ENCODE measurements around the gene CHSY3. TPM values are rescaled to one million over a fixed set of nuclear protein-coding genes. Genes with fewer than 3 reads are reported as not detected.

Gene CHSY3
- total RNA-seq, 2 experiments from 2014 or later = not detected

DNA sequence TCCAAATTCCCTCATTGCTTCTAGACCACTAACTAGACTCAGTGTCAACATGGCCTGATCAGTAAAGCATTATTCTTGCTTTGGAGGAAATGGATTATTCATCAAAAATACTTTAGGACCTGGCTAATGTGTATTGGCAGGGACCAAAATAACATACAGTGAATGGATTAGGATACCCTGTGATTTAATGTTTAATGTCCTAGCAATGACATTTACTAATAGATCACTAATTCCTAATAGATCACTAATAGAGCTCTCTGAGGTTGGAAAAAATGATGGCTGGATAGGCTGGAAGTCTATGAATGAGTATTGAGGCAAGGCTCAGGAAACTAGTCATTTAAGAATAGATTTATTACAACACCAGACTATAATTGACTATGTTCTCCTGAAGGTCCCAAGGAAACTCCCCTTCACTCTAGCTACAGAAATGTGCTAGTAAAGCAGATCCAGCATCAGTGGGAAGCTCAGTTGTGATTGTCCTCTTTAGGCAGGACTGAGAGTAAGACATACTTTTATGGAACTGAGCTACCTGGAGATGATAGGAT, 46.1 kb upstream of the CHSY3 start:
- H3K27ac Mint-ChIP-seq = no peak overlapping the region
- Histone ChIP-seq H3K27ac (ENCODE audit: low read depth in 1 of 2, low read length in 2 of 2) (no peak overlapping the region), H3K9me3 (ENCODE audit: control insufficient read depth in 1 of 2, insufficient read depth in 1 of 2, low read length in 2 of 2) (no peaks in the 10 kb centered on the region), H3K27me3 (ENCODE audit: control insufficient read depth in 1 of 2, insufficient read depth in 2 of 2, low read length in 2 of 2) (no peaks in the 10 kb centered on the region), H3K36me3 (ENCODE audit: insufficient read depth, low read length) (no peaks in the 10 kb centered on the region), H3K4me1 (ENCODE audit: insufficient read depth, low read length) (no peaks in the 10 kb centered on the region), H3K4me3 (ENCODE audit: low read length) (no peak overlapping the region)
- intact Hi-C loops (cut with DNase I, micrococcal nuclease) = no loop called here
- CTCF ChIA-PET = no interaction called here
- TF ChIP-seq, protein P1, sequence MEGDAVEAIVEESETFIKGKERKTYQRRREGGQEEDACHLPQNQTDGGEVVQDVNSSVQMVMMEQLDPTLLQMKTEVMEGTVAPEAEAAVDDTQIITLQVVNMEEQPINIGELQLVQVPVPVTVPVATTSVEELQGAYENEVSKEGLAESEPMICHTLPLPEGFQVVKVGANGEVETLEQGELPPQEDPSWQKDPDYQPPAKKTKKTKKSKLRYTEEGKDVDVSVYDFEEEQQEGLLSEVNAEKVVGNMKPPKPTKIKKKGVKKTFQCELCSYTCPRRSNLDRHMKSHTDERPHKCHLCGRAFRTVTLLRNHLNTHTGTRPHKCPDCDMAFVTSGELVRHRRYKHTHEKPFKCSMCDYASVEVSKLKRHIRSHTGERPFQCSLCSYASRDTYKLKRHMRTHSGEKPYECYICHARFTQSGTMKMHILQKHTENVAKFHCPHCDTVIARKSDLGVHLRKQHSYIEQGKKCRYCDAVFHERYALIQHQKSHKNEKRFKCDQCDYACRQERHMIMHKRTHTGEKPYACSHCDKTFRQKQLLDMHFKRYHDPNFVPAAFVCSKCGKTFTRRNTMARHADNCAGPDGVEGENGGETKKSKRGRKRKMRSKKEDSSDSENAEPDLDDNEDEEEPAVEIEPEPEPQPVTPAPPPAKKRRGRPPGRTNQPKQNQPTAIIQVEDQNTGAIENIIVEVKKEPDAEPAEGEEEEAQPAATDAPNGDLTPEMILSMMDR (IDR thresholded peaks at IDR 0.05) = no peak
- H3K9me3 Mint-ChIP-seq = no peaks in the 10 kb centered on the region
- no peak for ATAC-seq (ENCODE audit: poor library complexity)
- POLR2A ChIA-PET = no interaction called here
- DNase-seq = no peak
- H3K36me3 Mint-ChIP-seq (ENCODE audit: low read depth) = no peaks in the 10 kb centered on the region
- H3K4me3 Mint-ChIP-seq = no peak overlapping the region
- no peaks in the 10 kb centered on the region for H3K4me1 Mint-ChIP-seq (ENCODE audit: low read depth)
- H3K27me3 Mint-ChIP-seq = peaks cover 37% of the 10 kb centered on the region

DNA sequence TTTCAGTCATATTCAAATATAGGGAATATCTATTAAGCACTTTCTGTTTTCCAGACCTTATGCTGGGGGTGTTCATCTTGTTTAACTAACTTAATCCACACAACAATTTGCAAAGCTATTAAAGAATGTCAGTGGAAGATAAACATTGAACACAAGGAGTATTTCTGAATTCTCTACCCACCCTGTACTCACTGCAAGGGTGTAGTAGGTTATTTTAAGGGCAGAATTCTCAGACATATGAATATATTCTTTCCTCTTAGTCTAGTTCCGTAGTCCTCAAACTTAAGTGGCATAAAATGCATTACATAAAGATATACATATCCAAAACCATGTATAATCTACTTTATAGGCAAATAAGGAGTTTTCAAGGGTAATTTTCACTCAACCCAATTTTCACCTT, 19.9 kb upstream of the CHSY3 start:
- Histone ChIP-seq H3K4me3 (ENCODE audit: low read length) (no peak overlapping the region), H3K9me3 (ENCODE audit: control insufficient read depth in 1 of 2, insufficient read depth in 1 of 2, low read length in 2 of 2) (no peaks in the 10 kb centered on the region), H3K36me3 (ENCODE audit: insufficient read depth, low read length) (no peaks in the 10 kb centered on the region), H3K27me3 (ENCODE audit: control insufficient read depth in 1 of 2, insufficient read depth in 2 of 2, low read length in 2 of 2) (no peaks in the 10 kb centered on the region), H3K4me1 (ENCODE audit: insufficient read depth, low read length) (no peaks in the 10 kb centered on the region), H3K27ac (ENCODE audit: low read depth in 1 of 2, low read length in 2 of 2) (no peak overlapping the region)
- no peaks in the 10 kb centered on the region for H3K4me1 Mint-ChIP-seq (ENCODE audit: low read depth)
- TF ChIP-seq, protein P1 (IDR thresholded peaks at IDR 0.05) = no peak
- H3K4me3 Mint-ChIP-seq = no peak overlapping the region
- ChIA-PET CTCF (no interaction called here), POLR2A (no interaction called here)
- H3K36me3 Mint-ChIP-seq (ENCODE audit: low read depth) = no peaks in the 10 kb centered on the region
- no peaks in the 10 kb centered on the region for H3K9me3 Mint-ChIP-seq
- ATAC-seq (ENCODE audit: poor library complexity) (no peak), DNase-seq (no peak)
- intact Hi-C loops (cut with DNase I, micrococcal nuclease) = no loop called here
- peaks cover 8% of the 10 kb centered on the region for H3K27me3 Mint-ChIP-seq
- no peak overlapping the region for H3K27ac Mint-ChIP-seq

DNA sequence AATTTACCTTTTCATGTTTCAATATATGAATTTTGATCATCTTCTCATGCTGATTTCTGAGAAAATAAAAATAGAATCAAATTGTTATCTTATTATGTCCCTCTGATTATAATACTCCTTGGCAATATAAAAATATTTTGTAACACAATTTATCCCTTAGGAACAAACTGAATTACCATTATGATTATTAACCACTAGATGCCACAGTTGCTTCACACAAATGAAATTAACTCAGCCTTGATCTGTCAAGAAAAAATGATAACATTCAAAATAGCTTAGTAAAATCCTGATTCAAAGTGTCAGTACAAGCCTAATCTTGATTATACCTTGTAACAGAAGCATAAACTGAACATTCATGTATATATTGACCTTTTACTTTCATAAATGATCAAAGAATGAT, 4.8 kb upstream of the CHSY3 start:
- ChIA-PET CTCF (no interaction called here), POLR2A (no interaction called here)
- DNase-seq (no peak), ATAC-seq (ENCODE audit: poor library complexity) (no peak)
- Histone ChIP-seq H3K4me1 (ENCODE audit: insufficient read depth, low read length) (no peaks in the 10 kb centered on the region), H3K4me3 (ENCODE audit: low read length) (no peak overlapping the region), H3K36me3 (ENCODE audit: insufficient read depth, low read length) (no peaks in the 10 kb centered on the region), H3K27ac (ENCODE audit: low read depth in 1 of 2, low read length in 2 of 2) (no peak overlapping the region), H3K9me3 (ENCODE audit: control insufficient read depth in 1 of 2, insufficient read depth in 1 of 2, low read length in 2 of 2) (peaks cover 0 to 3% of the 10 kb centered on the region in 2 experiments), H3K27me3 (ENCODE audit: control insufficient read depth in 1 of 2, insufficient read depth in 2 of 2, low read length in 2 of 2) (peaks cover 15 to 21% of the 10 kb centered on the region in 2 experiments)
- Mint-ChIP-seq H3K36me3 (ENCODE audit: low read depth) (no peaks in the 10 kb centered on the region), H3K9me3 (no peaks in the 10 kb centered on the region), H3K4me3 (no peak overlapping the region), H3K27me3 (peaks cover 42% of the 10 kb centered on the region), H3K27ac (no peak overlapping the region), H3K4me1 (ENCODE audit: low read depth) (peaks cover 7% of the 10 kb centered on the region)
- intact Hi-C loops (cut with DNase I, micrococcal nuclease) = no loop called here
- TF ChIP-seq, protein P1 (IDR thresholded peaks at IDR 0.05) = no peak
